Tibial nerve (tissue), 4 donors: ENCODE measurements around the gene DESI2.

Source experiments
- EP300 ChIP-seq, 2 donors: sonication (generic); formaldehyde crosslinking; IDR thresholded peaks; one replicate each; pipeline ENCODE4 v1.6.1; 2017; ENCODE audit warnings: antibody characterized with exemption in 2 of 2, mild to moderate bottlenecking in 1 of 2
- TF ChIP-seq, protein P1 (sequence below), 5 experiments: fragments of 200-600 bp in 3 of 5; fragments of 450-650 bp in 2 of 5; sonication (generic) in 3 of 5; IDR thresholded peaks; one replicate each; pipeline ENCODE4 v1.5.1; 2016 to 2019; ENCODE audit warnings: antibody characterized with exemption in 5 of 5, mild to moderate bottlenecking in 3 of 5, moderate library complexity in 2 of 5

DNA sequence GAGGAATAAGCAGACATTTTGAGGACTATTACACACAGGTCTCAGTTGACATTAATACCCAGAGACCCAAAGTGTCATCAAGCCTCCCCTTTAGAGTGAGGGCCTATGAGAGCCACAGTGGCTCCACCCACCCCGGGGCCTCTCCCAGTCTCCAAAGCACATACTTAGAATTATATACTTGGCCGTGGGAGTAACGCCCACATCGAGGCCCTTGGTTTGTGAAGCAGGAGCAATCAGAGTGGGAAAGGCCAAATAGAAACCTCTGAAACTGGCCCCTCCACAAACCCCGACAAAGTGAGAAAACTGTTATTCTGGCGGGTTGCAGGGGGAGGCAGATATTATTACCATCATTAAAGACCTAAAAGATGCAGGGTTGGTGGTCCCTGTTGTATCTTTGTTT, 7.0 kb upstream of the DESI2 start:
- TF ChIP-seq, protein P1, sequence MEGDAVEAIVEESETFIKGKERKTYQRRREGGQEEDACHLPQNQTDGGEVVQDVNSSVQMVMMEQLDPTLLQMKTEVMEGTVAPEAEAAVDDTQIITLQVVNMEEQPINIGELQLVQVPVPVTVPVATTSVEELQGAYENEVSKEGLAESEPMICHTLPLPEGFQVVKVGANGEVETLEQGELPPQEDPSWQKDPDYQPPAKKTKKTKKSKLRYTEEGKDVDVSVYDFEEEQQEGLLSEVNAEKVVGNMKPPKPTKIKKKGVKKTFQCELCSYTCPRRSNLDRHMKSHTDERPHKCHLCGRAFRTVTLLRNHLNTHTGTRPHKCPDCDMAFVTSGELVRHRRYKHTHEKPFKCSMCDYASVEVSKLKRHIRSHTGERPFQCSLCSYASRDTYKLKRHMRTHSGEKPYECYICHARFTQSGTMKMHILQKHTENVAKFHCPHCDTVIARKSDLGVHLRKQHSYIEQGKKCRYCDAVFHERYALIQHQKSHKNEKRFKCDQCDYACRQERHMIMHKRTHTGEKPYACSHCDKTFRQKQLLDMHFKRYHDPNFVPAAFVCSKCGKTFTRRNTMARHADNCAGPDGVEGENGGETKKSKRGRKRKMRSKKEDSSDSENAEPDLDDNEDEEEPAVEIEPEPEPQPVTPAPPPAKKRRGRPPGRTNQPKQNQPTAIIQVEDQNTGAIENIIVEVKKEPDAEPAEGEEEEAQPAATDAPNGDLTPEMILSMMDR (IDR thresholded peaks at IDR 0.05): no peak
- TF ChIP-seq EP300 (IDR thresholded peaks at IDR 0.05): no peak
